Measurements from ENCODE around the gene LARP7. TPM values are rescaled to one million over a fixed set of nuclear protein-coding genes. Genes with fewer than 3 reads are reported as not detected.

LARP7 gene
- total and polyA plus RNA-seq, 2 of the 8 experiments (the other 6 are each of a cell fraction or from before 2014, with no cell fraction given): 9.3 to 38.3 TPM

- TF ChIP-seq POLR2A (IDR thresholded peaks at IDR 0.05; ENCODE audit: control extremely low read depth in 1 of 2, low read depth in 2 of 2, low read length in 2 of 2) (peak in 1 of 2 experiments; percentile 42; a peak in 1 of 3 replicates), TAF1 (IDR thresholded peaks at IDR 0.05; ENCODE audit: low read depth, low read length) (peak; percentile 56)
Measured at GRCh38 chr4:112705891-112706839, 69.2 kb downstream of the LARP7 start (continued).

Measured in H1 (cell line).